Measurements from ENCODE around the gene TUBB2B.
"Not testable (repeated sequence)": the region's sequence is repeated elsewhere in the genome, so short reads cannot be mapped to it uniquely, and the experiment has no call there.

TUBB2B gene

DNA sequence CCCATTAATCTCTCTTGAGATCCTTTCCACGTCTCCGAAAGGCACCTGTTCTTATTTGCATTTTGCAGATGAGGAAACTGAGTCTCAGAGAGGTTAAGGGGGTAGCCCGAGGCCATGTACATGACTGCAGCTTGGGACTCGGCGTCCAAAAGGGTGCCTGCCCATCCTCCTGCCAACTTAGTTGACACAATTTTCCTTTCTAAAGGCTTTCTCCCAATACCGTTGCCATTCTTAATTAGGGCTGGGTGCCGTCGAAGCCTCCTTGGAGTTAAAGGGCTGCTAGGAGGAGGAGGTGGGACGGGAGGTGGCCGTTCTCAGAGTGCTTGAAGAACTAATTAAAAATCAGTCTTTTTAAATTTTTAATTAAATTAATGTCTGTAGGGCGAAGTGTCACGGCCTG lies 30.7 kb upstream of the TUBB2B start:
- DNase-seq = no peak

DNA sequence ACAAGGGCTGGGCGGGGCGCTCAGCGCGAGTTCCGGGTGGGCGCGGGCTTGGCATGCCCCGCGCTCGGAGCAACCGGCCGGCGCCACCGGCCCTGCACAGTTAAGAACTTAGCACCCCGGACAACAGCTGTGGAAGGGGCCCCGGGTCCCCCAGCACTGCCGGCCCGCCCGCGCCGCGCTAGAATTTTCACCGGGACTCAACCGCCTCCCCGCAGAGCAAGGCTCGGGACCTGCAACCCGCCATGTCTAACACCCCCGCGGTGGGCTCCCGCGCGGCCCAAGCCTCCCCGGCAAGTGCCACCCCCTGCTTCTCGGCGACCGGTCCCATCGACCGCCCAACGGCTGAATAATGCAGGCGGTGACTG lies 26.1 kb upstream of the TUBB2B start:
- DNase-seq = no peak

DNA sequence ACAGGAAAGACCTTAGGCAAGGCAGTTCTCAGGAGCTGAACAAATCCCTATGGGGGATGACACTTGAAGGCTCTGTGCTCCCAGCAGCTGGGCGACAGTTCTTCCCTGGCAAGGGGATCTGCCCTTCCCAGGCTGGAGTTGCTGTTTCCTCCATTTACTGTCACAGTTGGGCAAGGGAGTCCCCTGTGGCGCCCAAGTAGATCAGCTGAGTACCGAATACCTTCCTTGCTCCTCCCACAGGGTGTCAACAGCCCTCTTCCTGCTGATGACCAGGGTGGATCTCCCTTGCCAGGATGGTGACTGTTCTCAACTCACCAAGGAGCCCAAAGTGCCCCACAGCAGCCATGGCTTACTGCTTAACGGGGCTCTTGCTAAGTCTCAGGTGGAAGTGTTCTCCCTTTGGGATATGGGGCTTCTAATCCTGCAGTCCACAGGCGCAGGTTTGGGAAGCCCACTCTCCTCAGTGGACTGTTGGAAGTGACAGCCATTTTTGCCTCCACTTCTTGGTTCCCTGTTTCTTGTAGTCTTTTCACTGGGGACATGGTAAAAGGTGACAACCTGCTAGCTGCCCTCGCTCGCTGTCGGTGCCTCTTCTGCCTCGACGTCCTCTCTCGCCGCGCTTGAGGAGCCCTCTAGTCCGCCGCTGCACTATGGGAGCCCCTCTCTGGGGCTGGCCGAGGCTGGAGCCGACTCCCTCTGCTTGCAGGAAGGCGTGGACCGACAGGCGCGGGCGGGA lies 25.6 kb upstream of the TUBB2B start:
- no peak for DNase-seq

DNA sequence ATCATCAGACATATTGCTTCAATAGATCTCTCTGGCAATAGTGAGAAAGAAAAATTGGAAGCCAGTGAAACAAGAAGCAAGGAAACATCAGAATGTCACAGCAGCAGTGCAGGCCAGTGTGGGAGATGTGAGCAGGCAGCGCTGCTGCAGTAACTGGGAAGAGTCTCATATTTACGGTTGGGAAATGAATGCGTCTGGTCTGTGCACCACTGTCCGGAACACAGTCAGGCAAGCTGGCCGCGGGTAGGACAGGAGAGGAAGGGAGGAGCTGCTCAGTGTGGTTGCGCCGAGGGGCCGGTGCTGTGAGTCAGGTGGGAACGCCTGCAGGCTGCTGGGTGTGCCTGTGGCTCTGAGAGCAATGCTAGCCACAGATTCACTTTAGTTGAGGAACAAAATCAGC lies 24.9 kb upstream of the TUBB2B start:
- peak; percentile 55 for DNase-seq

DNA sequence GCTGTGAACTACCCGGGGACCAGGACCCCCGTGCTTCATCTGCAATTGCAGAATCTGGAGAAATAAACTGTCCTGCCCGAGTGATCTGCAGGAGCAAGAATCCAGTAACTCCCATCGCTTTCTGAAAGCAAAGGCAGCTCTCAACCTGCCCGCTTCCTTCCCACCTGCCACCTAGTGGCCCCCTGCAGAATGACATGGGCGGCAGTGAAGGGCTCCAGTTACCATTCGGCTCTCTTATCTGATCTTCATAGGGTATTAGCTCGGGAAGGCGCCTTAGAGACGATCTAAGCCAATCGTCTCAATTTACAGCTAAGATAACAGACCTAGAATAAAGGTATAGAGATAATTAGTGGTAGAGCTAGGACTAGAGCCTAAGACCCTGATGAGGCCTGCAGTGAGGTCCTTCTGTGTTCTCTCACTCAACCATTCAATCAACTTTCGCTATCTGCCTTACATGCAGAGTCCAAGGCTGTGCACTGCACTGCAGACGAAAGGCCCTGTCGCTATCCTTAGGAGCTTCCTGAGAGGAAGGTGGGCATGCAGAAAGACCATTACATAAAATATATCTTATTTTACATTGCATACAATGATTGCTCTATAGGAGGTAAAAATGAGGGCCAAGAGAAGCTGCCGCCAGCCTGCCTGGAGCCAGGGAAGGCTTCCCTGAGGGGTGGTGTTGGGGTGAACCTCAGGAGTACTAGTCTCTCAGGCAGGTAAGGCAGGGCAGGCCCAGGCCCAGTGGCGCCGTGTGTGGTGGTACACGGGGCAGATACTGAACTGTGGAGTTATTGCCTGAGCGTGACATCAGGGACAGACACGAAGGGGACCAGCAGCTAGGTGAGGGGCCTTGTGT lies 24.2 kb upstream of the TUBB2B start:
- DNase-seq = peak; percentile 84

DNA sequence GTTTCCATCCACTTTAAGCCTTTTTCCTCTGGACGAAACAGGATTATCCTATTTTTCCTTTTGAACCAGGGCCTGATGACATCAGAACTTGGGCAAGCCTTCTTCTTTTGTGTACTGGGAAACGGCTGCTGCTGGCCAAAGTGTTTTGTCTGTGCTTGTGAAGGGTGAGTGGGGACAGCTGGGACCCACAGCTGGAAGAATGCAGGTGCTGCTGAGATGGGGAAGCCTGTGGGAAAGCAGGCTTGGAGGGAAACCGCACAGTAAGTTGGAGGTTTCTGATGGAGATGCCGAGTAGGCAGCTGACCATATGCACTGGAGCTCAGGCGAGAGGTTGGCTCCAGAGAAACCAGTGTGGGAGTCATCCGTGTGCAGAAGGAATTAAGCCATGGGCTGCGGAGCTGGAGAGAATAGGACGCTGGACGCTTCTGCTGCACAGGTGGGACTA lies 22.8 kb upstream of the TUBB2B start:
- no peak for DNase-seq

DNA sequence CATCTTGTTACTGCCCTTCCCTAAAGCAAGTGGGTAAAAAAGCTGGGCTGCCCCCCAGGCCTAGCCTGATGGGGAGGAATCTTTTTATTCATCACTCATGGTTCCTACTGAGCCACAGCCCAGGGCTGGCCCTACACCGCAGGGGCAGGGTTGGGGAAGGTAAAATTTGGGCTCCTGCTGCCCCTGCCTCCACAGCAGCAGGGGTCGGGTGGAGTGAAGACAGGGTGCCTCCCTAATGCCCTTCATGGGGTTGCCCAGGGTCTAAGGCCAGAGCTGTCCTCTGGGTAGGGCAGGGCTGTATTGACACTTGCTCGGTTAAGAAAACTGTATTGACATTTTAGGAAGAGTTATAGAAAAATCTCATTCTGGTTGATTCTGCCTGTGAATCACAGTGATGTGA lies 22.4 kb upstream of the TUBB2B start:
- DNase-seq = no peak

DNA sequence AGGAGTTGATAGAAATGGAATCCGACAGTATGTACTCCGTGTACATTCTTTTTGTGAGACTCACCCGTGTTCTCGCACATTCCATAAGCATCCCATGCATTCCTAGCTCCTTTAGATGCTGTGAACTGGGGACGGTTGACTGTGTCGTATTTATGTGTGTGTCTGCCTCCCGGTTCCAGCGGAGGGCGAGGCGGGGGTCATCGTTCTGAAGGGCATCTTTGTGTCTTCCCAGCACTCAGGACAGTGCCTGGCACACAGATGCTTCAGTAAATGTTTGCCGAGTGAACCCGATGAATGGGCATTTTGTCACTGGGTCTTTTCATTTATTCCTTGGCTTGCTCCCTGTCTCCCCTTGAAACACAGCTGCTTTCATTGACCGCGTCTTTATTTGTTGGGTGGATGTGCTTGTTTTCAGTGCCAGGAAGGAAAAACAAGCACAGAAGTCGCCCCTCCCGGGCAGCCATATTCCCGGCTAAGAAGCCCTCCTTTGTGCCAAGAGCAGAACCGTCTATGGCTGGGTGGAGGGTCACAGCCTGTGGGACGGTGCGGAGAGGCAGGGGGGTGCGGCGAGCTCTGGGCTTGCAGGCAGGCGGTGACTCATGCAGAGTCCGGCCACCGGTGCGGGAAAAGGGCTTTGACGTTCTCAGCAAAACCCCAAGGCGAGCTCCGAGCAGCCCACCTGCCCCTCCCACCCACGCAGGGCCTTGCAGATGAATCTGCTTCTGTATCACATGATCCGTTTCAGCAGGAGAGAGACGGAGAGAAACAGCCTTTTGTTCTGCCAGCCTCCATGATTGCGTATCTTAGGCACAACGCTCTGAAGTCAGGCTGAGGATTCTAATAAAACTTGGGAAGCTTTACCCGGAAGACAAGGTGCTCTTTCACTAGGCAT lies 20.0 kb upstream of the TUBB2B start:
- peak; percentile 88 for DNase-seq

DNA sequence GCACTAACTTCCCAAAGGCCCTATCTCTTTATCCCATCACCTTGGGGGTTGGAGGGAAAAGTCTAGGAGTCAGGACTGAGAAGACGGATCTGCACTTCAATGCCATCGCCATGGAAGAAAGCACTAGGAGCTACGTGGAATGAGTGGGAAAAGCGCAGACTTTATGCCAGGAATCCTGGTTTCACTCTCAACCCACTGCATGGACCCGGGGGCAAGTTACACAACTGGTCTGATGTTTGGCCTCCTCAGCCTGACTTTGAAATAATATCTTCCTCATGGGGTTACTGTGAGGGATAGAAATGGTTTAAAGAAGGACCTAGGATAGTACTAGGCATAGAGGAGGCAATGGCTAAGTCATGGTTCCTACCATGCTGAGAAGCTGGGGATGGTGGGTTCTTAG lies 17.8 kb upstream of the TUBB2B start:
- DNase-seq = no peak

DNA sequence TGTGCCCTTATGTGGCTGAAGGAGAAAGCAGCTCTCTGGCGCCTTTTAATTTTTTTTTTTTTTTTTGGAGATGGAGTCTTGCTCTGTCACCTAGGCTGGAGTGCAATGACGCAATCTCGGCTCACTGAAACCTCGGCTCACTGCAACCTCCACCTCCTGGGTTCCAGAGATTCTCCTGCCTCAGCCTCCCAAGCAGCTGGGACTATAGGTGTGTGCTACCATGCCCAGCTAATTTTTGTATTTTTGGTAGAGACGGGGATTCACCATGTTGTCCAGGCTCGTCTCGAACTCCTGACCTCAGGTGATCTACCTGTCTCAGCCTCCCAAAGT lies 17.3 kb upstream of the TUBB2B start:
- not testable (repeated sequence) for DNase-seq

DNA sequence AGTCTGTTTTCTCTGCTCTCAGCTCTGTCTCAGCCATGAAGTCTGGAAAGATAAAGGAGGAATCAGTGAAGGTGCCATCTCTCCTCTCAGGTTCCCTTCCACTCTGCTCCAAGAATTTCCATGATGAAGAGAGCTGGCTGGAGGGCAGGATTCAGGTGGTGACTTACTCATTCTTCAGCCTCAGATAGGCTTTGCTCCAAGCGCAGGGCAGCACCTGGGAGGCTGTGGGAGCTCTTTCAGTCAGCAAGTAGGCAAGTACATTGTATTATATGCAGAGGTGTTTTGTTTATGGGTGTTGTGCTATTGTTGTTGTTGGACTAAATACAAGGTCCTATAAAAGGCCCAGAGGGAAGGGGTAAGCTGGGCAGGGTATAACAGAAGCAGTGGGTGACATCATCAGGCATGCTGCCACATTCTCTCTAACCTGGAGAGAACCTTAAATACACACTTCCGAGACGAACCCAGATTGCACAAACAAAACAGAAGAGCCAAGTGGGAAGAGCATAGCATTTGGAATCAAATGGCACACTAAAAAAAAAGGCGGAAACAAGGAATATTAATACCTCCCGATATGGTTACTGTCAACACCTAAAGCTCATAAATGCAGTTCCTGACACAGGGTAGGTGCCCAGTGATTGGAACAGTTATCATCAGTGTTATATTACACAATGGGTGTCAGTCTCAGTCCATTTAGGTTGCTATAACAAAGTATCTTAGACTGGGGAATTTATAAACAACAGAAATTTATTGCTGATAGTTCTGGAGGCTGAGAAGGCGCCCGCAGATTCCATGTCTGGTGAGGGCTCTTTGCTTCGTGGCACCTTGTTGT lies 16.8 kb upstream of the TUBB2B start:
- no peak for DNase-seq

DNA sequence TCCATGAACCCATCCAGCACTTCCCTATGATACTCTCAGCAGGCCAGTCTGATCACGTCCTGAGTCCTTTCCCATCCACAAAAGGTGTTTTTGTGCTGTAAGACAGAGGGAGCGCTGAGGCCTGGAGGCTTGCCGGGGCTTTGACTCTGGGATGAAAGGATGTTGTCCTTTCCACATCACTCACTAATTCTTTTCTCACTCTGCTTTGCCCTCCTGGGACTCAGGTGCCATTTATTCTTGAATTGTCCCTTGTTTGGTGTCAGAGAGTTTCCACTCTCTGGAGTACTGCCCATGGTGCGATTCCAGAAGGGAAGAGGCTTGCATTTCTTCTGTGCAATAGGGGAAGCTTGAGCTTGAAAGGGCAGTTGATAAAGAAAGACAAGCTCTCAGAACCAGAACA lies 15.3 kb upstream of the TUBB2B start:
- no peak for DNase-seq

DNA sequence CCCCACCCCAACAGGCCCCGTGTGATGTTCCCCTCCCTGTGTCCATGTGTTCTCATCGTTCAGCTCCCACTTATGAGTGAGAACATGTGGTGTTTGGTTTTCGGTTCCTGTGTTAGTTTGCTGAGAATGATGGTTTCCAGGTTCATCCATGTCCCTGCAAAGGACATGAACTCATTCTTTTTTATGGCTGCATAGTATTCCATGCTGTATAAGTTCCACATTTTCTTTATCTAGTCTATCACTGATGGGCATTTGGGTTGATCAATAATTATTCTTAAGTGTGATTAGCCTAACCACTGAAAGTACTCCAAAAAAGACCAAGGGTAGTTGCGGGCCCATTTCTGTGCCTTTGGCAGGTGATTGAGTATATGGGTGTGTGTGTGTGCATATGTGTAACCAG lies 14.3 kb upstream of the TUBB2B start:
- not testable (repeated sequence) for DNase-seq

DNA sequence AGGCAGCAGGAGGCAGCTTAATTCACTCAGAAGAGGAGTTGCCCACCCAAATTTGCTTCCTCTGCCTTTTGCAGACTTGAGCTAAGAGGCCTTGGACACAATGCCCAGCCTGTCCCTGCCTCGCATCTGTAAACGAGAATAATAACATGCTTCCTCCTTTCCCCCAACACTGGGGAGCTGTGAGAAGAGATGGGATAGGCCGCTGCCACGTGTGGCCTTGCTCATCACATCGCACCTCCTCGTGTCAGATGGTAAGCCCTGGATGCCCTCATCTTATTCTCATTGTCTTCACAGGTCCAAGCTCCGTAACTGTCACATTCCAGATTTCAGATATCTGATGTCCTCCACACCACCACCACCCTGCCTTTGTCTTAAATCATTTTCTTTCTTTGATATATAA lies 13.1 kb upstream of the TUBB2B start:
- DNase-seq = peak; percentile 19

DNA sequence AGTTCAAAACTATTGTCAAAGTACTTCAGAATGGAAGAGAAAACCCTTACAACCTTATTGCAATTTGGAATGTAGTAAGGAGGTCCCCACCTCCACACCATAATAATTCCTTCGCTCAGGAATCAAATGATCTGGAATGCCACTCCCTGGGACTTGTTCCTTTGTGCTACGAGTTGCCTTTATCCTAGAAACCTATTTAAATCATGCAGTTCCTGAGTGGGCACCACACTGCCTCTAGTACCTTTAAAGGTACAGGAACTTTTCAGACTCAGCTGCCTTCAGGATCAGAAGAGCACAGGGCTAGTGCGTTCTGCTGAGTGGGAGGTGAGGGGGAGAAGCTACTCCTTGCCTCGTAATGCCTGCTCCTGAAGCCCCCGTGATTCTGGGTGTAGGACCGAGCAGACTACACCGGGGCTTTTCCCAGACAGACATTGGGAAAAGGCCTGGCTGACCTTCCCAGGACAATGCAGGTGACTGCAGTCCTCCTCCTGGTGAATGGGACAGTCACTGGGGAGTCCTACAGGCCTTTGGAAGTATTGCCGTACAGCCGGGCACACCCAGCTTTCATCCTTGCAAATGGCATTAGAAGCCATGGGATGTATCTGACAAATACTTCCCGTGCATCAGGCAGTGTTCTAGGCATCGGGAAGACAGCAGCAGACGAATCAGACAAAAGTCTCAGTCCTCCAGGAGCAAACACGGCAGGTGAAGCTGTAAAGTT lies 11.8 kb upstream of the TUBB2B start:
- DNase-seq = no peak

DNA sequence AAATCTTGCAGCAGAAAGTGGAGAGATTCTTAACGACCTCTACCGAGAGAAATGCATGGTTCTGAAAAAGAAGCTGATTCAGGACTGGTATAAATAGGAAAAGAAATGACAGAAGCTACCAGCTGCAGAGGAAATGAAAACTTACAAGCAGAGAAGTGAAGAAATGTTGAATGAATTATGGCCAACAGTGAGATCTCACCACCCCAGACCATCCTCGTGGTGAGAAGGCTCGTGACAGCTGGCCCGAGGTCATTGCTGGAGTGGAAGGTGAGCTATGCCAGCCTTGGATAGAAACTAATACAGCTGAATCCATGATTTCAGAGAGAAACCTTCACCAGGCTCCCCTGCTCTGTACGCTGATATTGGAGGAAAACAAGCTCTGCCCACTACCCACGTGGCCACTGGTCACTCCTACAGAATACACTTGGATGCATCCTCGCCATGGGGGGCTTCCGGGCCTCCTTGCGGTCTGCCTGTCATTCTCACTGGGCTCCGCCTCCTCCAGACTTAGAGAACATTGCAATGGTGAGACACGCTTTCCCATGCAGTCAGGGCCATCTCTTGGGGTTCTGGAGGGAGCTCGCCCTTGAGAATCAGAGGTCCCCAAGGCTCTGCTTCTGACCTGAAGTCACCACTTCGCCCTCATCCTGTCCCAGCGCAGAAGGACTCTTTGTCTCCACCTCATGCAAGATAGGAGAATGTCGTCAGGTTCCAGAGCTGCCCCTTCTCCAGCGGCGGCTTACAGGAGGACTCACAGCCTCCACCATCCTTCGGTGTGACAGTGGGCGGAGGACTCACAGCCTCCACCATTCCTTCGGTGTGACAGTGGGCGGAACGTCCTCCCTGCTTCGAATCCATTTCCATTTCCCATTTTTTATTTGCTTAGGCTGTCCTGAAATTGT lies 10.6 kb upstream of the TUBB2B start:
- DNase-seq = no peak

DNA sequence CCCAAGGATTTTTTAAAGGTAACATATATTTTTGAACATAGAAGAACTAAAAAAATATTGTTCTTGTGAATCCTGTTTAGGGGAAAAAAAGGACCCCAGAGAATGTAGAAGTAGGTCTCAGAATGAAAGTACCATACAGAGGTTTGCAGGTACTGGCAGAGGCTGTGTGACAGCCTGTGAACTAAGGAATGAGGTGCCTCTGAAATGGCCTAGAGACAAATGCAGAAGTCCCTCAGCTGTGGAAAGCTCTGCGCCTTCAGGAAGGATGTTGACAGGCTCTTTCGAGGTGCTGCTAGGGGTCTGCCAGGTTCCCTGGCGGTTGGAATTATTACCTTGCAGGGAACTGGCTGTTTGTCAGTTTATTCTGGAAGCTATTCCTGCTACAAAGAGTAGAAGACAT lies 8.6 kb upstream of the TUBB2B start:
- DNase-seq = no peak

DNA sequence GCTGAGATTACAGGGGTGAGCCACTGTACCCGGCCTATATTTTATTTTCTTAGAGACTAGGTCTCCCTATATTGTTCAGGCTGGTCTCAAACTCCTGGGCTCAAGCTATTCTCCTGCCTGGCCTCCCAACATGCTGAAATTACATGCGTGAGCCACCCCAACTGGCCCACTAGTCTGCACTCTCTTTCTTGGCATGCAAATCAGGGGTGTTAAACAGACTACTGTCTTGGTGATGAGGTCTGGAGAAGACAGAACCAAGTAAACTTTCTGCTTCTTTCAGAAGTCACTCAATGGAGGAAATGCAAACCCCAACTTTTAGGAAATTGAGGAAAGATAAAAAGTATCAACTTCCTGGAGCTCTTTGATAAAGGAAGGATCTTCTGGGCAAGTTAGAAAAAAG lies 8.0 kb upstream of the TUBB2B start:
- no peak for DNase-seq

DNA sequence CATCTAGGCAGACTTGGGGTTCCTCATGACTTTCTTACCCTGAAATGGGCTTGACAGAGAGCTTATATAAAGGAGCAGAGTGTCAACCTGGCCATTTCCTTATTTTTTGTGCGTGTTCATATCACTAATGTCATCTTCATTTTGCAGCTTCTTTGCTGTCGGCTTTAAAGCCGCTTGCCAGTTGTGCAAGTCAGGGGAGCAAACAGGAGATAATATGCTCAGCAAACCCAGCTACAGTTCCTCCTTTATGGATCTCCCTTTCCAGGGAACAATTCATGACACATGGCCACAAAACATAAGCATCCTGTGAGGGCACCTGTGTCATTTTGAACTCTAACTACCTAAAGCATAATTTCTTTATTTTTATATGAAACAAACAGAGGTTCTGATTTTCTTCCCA lies 6.5 kb upstream of the TUBB2B start:
- DNase-seq = peak; percentile 64

DNA sequence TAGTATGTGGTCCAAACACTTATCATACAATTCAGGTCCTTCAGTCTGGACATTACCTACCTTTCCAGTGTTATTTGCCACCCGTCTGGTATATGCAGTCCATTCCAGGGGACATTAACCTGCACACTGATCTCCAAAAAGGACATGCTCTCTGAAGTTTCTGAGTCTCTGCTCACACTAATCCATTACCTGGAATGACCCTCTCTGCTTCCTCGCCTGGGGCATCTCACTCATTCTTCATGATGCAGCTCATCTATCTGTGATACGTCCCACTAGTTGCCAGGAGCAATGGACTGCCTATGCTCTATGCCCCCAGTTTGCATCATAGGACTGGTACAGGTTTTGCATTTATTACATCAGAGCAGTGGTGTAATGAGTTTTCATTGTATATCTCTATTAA lies 5.9 kb upstream of the TUBB2B start:
- peak; percentile 23 for DNase-seq
